Ovary (tissue), 3 donors: ENCODE measurements around the gene CATSPERE.

ENCODE experiments used
- EP300 ChIP-seq: sonication (generic); formaldehyde crosslinking; IDR thresholded peaks from one replicate; pipeline ENCODE4 v1.6.1; 2017; ENCODE audit warnings: antibody characterized with exemption
- POLR2A ChIP-seq: fragments of 450-650 bp; IDR thresholded peaks from one replicate; pipeline ENCODE4 v1.6.1; 2017; ENCODE audit warnings: antibody characterized with exemption, mild to moderate bottlenecking, moderate library complexity
- TF ChIP-seq, protein P1 (sequence below), 3 donors: fragments of 450-650 bp in 2 of 3; fragments of 200-600 bp in 1 of 3; IDR thresholded peaks; one replicate each; pipeline versions ENCODE4 v1.5.1 to v1.8.0; 2016 to 2022; ENCODE audit warnings: antibody characterized with exemption in 3 of 3, mild to moderate bottlenecking in 1 of 3
- donor health status: DM: no; HTN: no; CAD: no.

- TF ChIP-seq EP300, result no peak
- no peak for TF ChIP-seq POLR2A
- TF ChIP-seq, protein P1, sequence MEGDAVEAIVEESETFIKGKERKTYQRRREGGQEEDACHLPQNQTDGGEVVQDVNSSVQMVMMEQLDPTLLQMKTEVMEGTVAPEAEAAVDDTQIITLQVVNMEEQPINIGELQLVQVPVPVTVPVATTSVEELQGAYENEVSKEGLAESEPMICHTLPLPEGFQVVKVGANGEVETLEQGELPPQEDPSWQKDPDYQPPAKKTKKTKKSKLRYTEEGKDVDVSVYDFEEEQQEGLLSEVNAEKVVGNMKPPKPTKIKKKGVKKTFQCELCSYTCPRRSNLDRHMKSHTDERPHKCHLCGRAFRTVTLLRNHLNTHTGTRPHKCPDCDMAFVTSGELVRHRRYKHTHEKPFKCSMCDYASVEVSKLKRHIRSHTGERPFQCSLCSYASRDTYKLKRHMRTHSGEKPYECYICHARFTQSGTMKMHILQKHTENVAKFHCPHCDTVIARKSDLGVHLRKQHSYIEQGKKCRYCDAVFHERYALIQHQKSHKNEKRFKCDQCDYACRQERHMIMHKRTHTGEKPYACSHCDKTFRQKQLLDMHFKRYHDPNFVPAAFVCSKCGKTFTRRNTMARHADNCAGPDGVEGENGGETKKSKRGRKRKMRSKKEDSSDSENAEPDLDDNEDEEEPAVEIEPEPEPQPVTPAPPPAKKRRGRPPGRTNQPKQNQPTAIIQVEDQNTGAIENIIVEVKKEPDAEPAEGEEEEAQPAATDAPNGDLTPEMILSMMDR (IDR thresholded peaks at IDR 0.05), result no peak
Measured at GRCh38 chr1:244657421-244657820, 196.3 kb downstream of the CATSPERE start.
